KMS-11 (cell line): ENCODE measurements around the gene ARHGEF19.

Experiments
- H2AFZ ChIP-seq: fragments of 200-600 bp; sonication (generic); 2 replicates; pipeline ENCODE4 v1.6.1; 2016; ENCODE audit warnings: antibody characterized with exemption, mixed run types, low read depth
- H3K27ac ChIP-seq: fragments of 200-600 bp; sonication (generic); 2 replicates; pipeline ENCODE4 v1.6.1; 2016; ENCODE audit warnings: mild to moderate bottlenecking, mixed run types
- H3K27me3 ChIP-seq: fragments of 200-600 bp; sonication (generic); 2 replicates; pipeline ENCODE4 v1.6.1; 2017; ENCODE audit warnings: mild to moderate bottlenecking, low read depth, mixed run types, moderate library complexity; ENCODE audit not compliant: insufficient read depth
- H3K36me3 ChIP-seq: fragments of 200-600 bp; sonication (generic); 2 replicates; pipeline ENCODE4 v1.6.1; 2017; ENCODE audit warnings: mild to moderate bottlenecking, mixed run types; ENCODE audit not compliant: insufficient read depth
- H3K4me1 ChIP-seq: fragments of 200-600 bp; sonication (generic); 2 replicates; pipeline ENCODE4 v1.6.1; 2016; ENCODE audit warnings: mild to moderate bottlenecking, low read depth, mixed run types; ENCODE audit not compliant: poor library complexity, severe bottlenecking
- H3K4me2 ChIP-seq: fragments of 200-600 bp; sonication (generic); 2 replicates; pipeline ENCODE4 v1.7.0; 2016; ENCODE audit warnings: mild to moderate bottlenecking, mixed run types
- H3K4me3 ChIP-seq: fragments of 200-600 bp; sonication (generic); IDR thresholded peaks from 2 replicates; pipeline ENCODE4 v1.6.1; 2017; ENCODE audit warnings: low read depth, low read length, mixed read lengths; ENCODE audit not compliant: insufficient read depth
- H3K79me2 ChIP-seq: fragments of 200-600 bp; sonication (generic); 2 replicates; pipeline ENCODE4 v1.6.1; 2016; ENCODE audit warnings: low read depth, mixed run types; ENCODE audit not compliant: insufficient read depth
- H3K9ac ChIP-seq: fragments of 200-600 bp; sonication (generic); 2 replicates; pipeline ENCODE4 v1.6.1; 2016; ENCODE audit warnings: mild to moderate bottlenecking, mixed run types
- H4K20me1 ChIP-seq: fragments of 200-600 bp; sonication (generic); 2 replicates; pipeline ENCODE4 v1.6.1; 2016; ENCODE audit warnings: mild to moderate bottlenecking, mixed run types; ENCODE audit not compliant: insufficient read depth
- CTCF ChIP-seq: fragments of 200-600 bp; sonication (generic); conservative IDR thresholded peaks from 2 replicates; pipeline ENCODE4 v1.6.1; 2017; ENCODE audit warnings: low read depth, mild to moderate bottlenecking, antibody characterized with exemption, low read length, moderate library complexity, mixed read lengths

The ARHGEF19 gene

GRCh38 chr1:16236511-16237342 lies 24.3 kb upstream of the ARHGEF19 start, which contains the start of gene CPLANE2:
CPLANE2 (minus strand) TSS chr1:16237183; CDS start chr1:16236742, 441 bp downstream.
- Histone ChIP-seq H3K9ac (peak within 1 kb of the TSS; percentile 44), H3K4me3 (peak within 1 kb of the TSS; percentile 93), H4K20me1 (no peaks in the 10 kb centered on the region), H2AFZ (peak within 1 kb of the TSS; percentile 88), H3K36me3 (no peaks in the 10 kb centered on the region), H3K4me1 (peaks cover 21% of the 10 kb centered on the region), H3K27me3 (no peaks in the 10 kb centered on the region), H3K4me2 (peak within 1 kb of the TSS; percentile 90), H3K79me2 (no peaks in the 10 kb centered on the region), H3K27ac (peak within 1 kb of the TSS; percentile 54)
- TF ChIP-seq CTCF: no peak

DNA sequence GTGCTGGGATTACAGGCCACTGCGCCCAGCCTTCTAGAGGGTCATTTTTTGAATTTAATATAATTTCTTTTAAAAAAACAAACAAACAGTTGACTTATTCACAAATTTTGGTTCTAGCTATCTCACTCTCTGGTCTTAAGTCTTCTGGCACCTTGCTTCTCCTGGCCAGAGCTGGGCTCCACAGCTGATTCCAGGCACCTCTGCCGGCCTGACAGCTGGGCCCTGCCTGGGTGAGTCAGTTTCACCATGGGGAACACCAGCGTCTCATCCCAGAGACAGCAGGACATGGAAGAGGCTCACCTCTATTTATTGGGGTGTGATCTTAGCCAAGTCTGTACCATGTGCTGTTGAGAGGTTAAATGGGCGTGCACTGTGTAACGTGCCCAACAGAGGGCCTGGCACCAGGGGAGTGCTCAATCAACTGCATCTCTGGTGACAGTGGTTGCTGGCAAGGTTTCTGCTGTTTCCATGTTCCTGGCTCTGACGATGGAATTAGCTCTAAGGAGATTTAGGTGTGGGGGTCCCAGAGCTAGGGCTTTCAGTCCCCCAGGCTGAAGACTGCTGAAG lies 23.6 kb upstream of the ARHGEF19 start:
- Histone ChIP-seq H2AFZ (peak overlapping the region; percentile 88), H4K20me1 (no peaks in the 10 kb centered on the region), H3K27me3 (no peaks in the 10 kb centered on the region), H3K36me3 (no peaks in the 10 kb centered on the region), H3K4me1 (peaks cover 21% of the 10 kb centered on the region), H3K9ac (peak overlapping the region; percentile 44; the same call in 1 of the 2 replicates), H3K4me3 (no peak overlapping the region), H3K79me2 (no peaks in the 10 kb centered on the region), H3K27ac (peak overlapping the region; percentile 34; the same call in 1 of the 2 replicates), H3K4me2 (peak overlapping the region; percentile 55)
- TF ChIP-seq CTCF: peak; percentile 54

DNA sequence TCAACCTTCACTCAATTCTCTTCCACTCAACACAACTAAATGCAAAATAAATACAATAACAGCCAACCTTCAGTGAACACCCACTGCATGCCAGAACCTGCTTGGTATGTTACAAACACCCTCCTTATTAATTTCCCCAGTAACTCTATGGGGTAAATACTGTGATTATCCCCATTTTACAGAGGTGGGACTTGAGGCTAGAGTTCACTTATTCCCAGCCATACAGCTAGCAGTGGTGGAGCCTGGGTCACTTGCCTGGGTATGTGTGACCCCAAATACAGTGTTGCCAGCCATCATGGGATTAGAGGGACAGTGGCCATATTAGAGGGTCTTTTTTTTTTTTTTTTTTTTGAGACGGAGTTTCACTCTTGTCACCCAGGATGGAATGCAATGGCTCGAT lies 22.9 kb upstream of the ARHGEF19 start:
- Histone ChIP-seq H3K27ac (no peak overlapping the region), H3K27me3 (no peaks in the 10 kb centered on the region), H3K79me2 (no peaks in the 10 kb centered on the region), H2AFZ (no peak overlapping the region), H3K4me3 (no peak overlapping the region), H3K36me3 (no peaks in the 10 kb centered on the region), H3K4me2 (peak overlapping the region; percentile 55; the same call in 1 of the 2 replicates), H3K9ac (no peak overlapping the region), H4K20me1 (no peaks in the 10 kb centered on the region), H3K4me1 (peaks cover 21% of the 10 kb centered on the region)
- TF ChIP-seq CTCF: no peak

DNA sequence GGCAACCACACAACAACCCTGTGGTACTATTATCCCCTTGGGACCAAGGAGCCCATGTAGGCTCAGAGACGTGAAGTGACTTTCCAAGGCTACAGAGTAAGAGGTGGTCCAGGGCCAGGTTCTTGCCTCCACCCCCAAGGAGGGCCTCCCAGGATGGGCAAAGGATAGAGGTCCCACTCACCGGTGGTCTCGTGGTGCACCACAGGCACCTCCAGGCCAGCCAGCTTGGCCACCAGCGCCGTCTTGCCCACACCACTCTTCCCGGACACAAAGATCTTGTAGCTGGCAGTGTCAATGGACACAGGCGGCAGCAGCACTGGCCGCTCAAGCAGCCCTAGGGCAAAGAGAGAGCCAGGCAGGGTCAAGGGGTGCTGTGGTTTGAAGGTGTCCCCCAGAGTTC lies 21.0 kb upstream of the ARHGEF19 start:
- Histone ChIP-seq H3K4me3 (no peak overlapping the region), H3K4me1 (peaks cover 21% of the 10 kb centered on the region), H4K20me1 (no peaks in the 10 kb centered on the region), H3K27me3 (no peaks in the 10 kb centered on the region), H2AFZ (no peak overlapping the region), H3K9ac (no peak overlapping the region), H3K36me3 (no peaks in the 10 kb centered on the region), H3K79me2 (no peaks in the 10 kb centered on the region), H3K27ac (no peak overlapping the region), H3K4me2 (no peak overlapping the region)
- no peak for TF ChIP-seq CTCF
